HEK293 (cell line): ENCODE results near the gene MGMT.

Experiments used
- ATF2 ChIP-seq: fragments of 450-650 bp; formaldehyde crosslinking; IDR thresholded peaks from 2 replicates; pipeline ENCODE4 v1.5.1; 2016; ENCODE audit warnings: missing biosample characterization, missing genetic modification characterization, low read depth
- CTCF ChIP-seq: fragments of 450-650 bp; formaldehyde crosslinking; IDR thresholded peaks from 2 replicates; pipeline ENCODE4 v1.5.1; 2016; ENCODE audit warnings: missing biosample characterization, missing genetic modification characterization
- REST ChIP-seq: fragments of 450-650 bp; formaldehyde crosslinking; IDR thresholded peaks from 2 replicates; pipeline ENCODE4 v1.5.1; 2016; ENCODE audit warnings: missing biosample characterization, missing genetic modification characterization
- SP3 ChIP-seq: fragments of 450-650 bp; formaldehyde crosslinking; IDR thresholded peaks from 2 replicates; pipeline ENCODE4 v1.5.1; 2016; ENCODE audit warnings: missing biosample characterization, missing genetic modification characterization
- TCF7L2 ChIP-seq: IDR thresholded peaks from 2 replicates; pipeline ENCODE4 v1.6.1; 2011; ENCODE audit warnings: low read depth, mild to moderate bottlenecking, inconsistent platforms, low read length, moderate library complexity, borderline replicate concordance
- YY1 ChIP-seq: fragments of 450-650 bp; formaldehyde crosslinking; IDR thresholded peaks from 2 replicates; pipeline ENCODE4 v1.5.1; 2018; ENCODE audit warnings: missing biosample characterization, missing genetic modification characterization
- ZFHX2 ChIP-seq: fragments of 450-650 bp; formaldehyde crosslinking; conservative IDR thresholded peaks from 2 replicates; pipeline ENCODE4 v1.5.1; 2016; ENCODE audit warnings: missing biosample characterization, missing genetic modification characterization
- ZNF121 ChIP-seq: fragments of 450-650 bp; formaldehyde crosslinking; IDR thresholded peaks from 2 replicates; pipeline ENCODE4 v1.5.1; 2016; ENCODE audit warnings: missing biosample characterization, missing genetic modification characterization
- ZNF24 ChIP-seq: fragments of 450-650 bp; formaldehyde crosslinking; IDR thresholded peaks from 2 replicates; pipeline ENCODE4 v1.5.1; 2016; ENCODE audit warnings: missing biosample characterization, missing genetic modification characterization
- ZNF398 ChIP-seq: fragments of 450-650 bp; formaldehyde crosslinking; IDR thresholded peaks from 2 replicates; pipeline ENCODE4 v1.5.1; 2017; ENCODE audit warnings: missing biosample characterization, missing genetic modification characterization
- ZNF660 ChIP-seq: fragments of 450-650 bp; IDR thresholded peaks from 2 replicates; pipeline ENCODE4 v1.5.1; 2018; ENCODE audit warnings: missing biosample characterization, mild to moderate bottlenecking, missing genetic modification characterization
- ZSCAN23 ChIP-seq: fragments of 450-650 bp; formaldehyde crosslinking; IDR thresholded peaks from 2 replicates; pipeline ENCODE4 v1.5.1; 2016; ENCODE audit warnings: missing biosample characterization, missing genetic modification characterization

- TF ChIP-seq CTCF (tag by site-specific recombination) (no peak), TCF7L2 (no peak), ZFHX2 (tag by site-specific recombination) (no peak), YY1 (tag by site-specific recombination) (no peak), ZNF398 (tag by site-specific recombination) (no peak), SP3 (tag by site-specific recombination) (no peak), REST (no peak), ATF2 (tag by site-specific recombination) (no peak), ZSCAN23 (tag by site-specific recombination) (no peak), ZNF121 (tag by site-specific recombination) (no peak), ZNF660 (no peak), ZNF24 (tag by site-specific recombination) (no peak)
Measured at GRCh38 chr10:129483430-129484010, 16.5 kb downstream of the MGMT start.
